ENCODE measurements around the gene RSU1. TPM values are rescaled to one million over a fixed set of nuclear protein-coding genes. Genes with fewer than 3 reads are reported as not detected.

RSU1 gene
- polyA plus RNA-seq, 3 donors, result 45.7 to 111 (median 100) TPM

DNA sequence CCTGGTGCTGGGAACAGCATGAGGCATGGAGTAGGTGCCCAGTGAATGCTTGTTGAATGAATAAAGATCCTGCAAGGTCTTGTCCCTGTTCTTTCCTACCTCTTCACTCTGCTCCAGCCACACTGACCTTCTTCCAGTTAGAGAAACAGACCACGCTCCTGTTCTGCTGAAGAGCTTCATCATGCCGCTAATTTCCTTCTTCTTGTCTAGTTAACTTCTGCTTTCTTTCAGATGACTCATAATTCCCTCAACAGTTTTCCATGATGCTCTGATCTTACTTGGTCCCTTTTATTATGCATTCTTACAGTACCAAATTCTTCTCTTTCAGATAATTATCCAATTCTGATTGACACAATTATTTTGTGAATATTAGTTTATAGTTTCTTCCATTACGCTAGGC is 236.0 kb downstream of the RSU1 start:
- H3K4me3 Mint-ChIP-seq, result peak overlapping the region in 1 of 2 donors; percentile 22
- H4K20me1 ChIP-seq (ENCODE audit: insufficient read depth, low read length), result no peaks in the 10 kb centered on the region
- peaks cover 0 to 3% of the 10 kb centered on the region in 2 donors for H3K27me3 ChIP-seq (ENCODE audit: control insufficient read depth in 2 of 2, insufficient read depth in 2 of 2, low read length in 2 of 2)
- H3K36me3 Mint-ChIP-seq, result no peaks in the 10 kb centered on the region
- no peak overlapping the region for H3K9ac ChIP-seq (ENCODE audit: insufficient read depth, low read length, poor library complexity, severe bottlenecking)
- TF ChIP-seq CTCF (IDR thresholded peaks at IDR 0.05), result no peak
- 8% methylated on average over 2 of the region's 3 CpGs for WGBS (ENCODE audit: insufficient coverage)
- no peaks in the 10 kb centered on the region for H3K36me3 ChIP-seq (replicated peaks in 1 of 2; ENCODE audit: control insufficient read depth in 1 of 2, insufficient read depth in 2 of 2, low read length in 2 of 2)
- H3K27me3 Mint-ChIP-seq (ENCODE audit: low read depth in 3 of 3), result peaks cover 2 to 10% (median 7%) of the 10 kb centered on the region in 3 donors
- peak in 2 of 3 donors; percentile 11 to 12 for DNase-seq
- H3K9me3 Mint-ChIP-seq, result peaks cover 0 to 5% (median 2%) of the 10 kb centered on the region in 7 donors
- H3K4me1 ChIP-seq (ENCODE audit: control insufficient read depth in 1 of 2, insufficient read depth in 2 of 2, low read length in 2 of 2), result no peaks in the 10 kb centered on the region
- no peak overlapping the region for H3K4me2 ChIP-seq (replicated peaks; ENCODE audit: extremely low read depth, low read length, poor library complexity, severe bottlenecking)
- no peak overlapping the region for H3K4me3 ChIP-seq (replicated peaks in 1 of 3; ENCODE audit: low read depth in 2 of 3, low read length in 3 of 3)
- H3K27ac ChIP-seq (ENCODE audit: low read depth in 1 of 2, low read length in 2 of 2), result no peak overlapping the region
- H3K27ac Mint-ChIP-seq, result no peak overlapping the region
- H3K4me1 Mint-ChIP-seq, result peaks cover 4% of the 10 kb centered on the region
- H3K9me3 ChIP-seq (replicated peaks in 1 of 2; ENCODE audit: control insufficient read depth in 1 of 2, insufficient read depth in 1 of 2, low read length in 2 of 2), result no peaks in the 10 kb centered on the region
- H3K79me2 ChIP-seq (ENCODE audit: insufficient read depth, low read length), result no peaks in the 10 kb centered on the region
- intact Hi-C loops (cut with micrococcal nuclease), result no loop called here
- H2AFZ ChIP-seq (ENCODE audit: insufficient read depth, low read depth, low read length, poor library complexity, severe bottlenecking), result no peak overlapping the region

GRCh38 chr10:16570731-16571130 is 246.5 kb downstream of the RSU1 start:
- no CpG with 5 or more reads among the region's 4 CpGs for WGBS (ENCODE audit: insufficient coverage)
- DNase-seq, result no peak
- Mint-ChIP-seq H3K4me1 (peaks cover 18% of the 10 kb centered on the region), H3K27ac (no peak overlapping the region), H3K9me3 (peaks cover 0 to 4% (median 0%) of the 10 kb centered on the region in 7 donors), H3K4me3 (no peak overlapping the region), H3K27me3 (ENCODE audit: low read depth in 3 of 3) (peaks cover 1 to 23% (median 4%) of the 10 kb centered on the region in 3 donors), H3K36me3 (no peaks in the 10 kb centered on the region)
- Histone ChIP-seq H3K27ac (ENCODE audit: low read depth in 1 of 2, low read length in 2 of 2) (no peak overlapping the region), H3K9ac (ENCODE audit: insufficient read depth, low read length, poor library complexity, severe bottlenecking) (no peak overlapping the region), H3K4me2 (replicated peaks; ENCODE audit: extremely low read depth, low read length, poor library complexity, severe bottlenecking) (no peak overlapping the region), H3K4me3 (replicated peaks in 1 of 3; ENCODE audit: low read depth in 2 of 3, low read length in 3 of 3) (no peak overlapping the region), H3K9me3 (replicated peaks in 1 of 2; ENCODE audit: control insufficient read depth in 1 of 2, insufficient read depth in 1 of 2, low read length in 2 of 2) (no peaks in the 10 kb centered on the region), H3K4me1 (ENCODE audit: control insufficient read depth in 1 of 2, insufficient read depth in 2 of 2, low read length in 2 of 2) (peaks cover 0 to 3% of the 10 kb centered on the region in 2 donors), H4K20me1 (ENCODE audit: insufficient read depth, low read length) (no peaks in the 10 kb centered on the region), H2AFZ (ENCODE audit: insufficient read depth, low read depth, low read length, poor library complexity, severe bottlenecking) (no peak overlapping the region), H3K27me3 (ENCODE audit: control insufficient read depth in 2 of 2, insufficient read depth in 2 of 2, low read length in 2 of 2) (no peaks in the 10 kb centered on the region), H3K79me2 (ENCODE audit: insufficient read depth, low read length) (no peaks in the 10 kb centered on the region), H3K36me3 (replicated peaks in 1 of 2; ENCODE audit: control insufficient read depth in 1 of 2, insufficient read depth in 2 of 2, low read length in 2 of 2) (no peaks in the 10 kb centered on the region)
- TF ChIP-seq CTCF (IDR thresholded peaks at IDR 0.05), result no peak
- intact Hi-C loops (cut with micrococcal nuclease), result no loop called here
